Measurements from ENCODE around the gene DSC1.

The DSC1 gene

GRCh38 chr18:31102941-31103340 lies 59.7 kb downstream of the DSC1 start:
- no peak for DNase-seq

DNA sequence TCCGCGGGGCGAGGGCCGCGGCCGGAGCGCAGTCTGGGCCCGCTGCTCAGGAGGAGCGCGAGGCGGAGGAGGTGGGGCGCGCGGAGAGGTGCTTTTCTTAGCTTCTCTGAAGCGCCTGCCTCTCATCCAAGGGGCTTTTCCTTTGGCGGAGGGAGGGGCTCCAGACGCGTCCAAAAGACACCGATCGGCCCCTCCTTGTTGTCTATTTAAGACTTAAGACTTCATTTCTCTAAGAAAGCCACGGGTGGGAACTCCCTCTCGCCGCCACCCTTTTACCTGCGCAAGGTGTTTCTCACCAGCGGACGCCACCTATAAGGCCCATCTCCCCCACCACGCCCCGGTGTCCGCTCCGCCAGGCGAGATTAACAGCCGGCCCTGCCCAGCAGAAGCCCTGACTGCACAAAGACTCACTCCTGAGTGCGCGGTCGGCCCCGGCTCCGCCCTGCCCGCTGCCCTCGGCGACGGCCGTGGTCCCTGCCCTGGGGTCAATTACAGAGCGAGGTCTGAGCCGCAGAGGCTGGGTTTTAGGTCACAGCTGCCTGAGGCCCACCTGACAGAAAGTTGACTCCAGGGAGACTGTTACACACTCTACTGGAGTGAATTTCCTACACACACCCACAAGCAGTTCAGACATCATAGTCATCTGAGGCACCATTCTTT lies 60.5 kb downstream of the DSC1 start, which contains the start of gene DSC2:
Gene DSC2 (minus strand): TSS at position 397 of the 660 bp plus-strand sequence. CDS start 450 bp downstream, outside the sequence.
- DNase-seq, result no peak

DNA sequence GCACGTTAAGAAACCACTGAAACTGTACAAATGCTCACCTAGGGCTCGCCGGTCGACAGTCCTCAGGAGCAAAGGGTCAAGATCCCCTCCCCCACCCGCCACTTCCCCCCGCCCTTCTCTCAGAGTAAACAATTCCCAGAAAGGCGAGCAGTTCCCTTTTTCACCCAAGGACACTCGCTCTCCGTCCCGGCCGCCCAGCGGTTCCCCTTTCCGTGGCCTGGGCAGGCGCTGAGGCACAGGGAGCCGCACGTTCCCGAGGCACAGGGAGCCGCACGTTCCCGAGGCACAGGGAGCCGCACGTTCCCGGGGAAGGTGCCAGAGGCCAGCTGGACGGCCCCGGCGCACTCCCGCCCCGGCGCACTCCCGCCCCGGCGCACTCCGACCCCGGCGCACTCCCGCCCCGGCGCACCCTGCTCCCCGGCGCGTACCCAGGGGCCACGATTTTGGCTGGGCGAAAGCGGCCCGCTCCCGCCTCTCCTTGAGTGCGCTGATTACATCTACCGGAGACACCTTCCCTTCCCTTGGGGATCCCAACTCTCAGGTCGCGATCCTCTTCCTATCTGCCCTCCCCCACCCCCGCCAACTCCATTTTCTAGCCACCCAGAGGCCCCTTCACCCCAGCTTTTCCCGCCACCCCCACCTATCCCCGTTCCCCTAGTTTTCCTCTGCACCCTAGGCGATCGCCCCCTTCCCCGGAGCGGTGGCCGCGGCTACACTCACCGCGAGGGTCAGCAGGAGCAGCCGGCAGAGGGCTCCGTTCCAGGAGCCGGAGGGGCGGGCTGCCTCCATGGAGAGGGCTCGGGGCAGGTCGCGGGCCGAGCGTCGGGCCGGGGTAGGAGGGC lies 61.3 kb downstream of the DSC1 start:
- no peak for DNase-seq

DNA sequence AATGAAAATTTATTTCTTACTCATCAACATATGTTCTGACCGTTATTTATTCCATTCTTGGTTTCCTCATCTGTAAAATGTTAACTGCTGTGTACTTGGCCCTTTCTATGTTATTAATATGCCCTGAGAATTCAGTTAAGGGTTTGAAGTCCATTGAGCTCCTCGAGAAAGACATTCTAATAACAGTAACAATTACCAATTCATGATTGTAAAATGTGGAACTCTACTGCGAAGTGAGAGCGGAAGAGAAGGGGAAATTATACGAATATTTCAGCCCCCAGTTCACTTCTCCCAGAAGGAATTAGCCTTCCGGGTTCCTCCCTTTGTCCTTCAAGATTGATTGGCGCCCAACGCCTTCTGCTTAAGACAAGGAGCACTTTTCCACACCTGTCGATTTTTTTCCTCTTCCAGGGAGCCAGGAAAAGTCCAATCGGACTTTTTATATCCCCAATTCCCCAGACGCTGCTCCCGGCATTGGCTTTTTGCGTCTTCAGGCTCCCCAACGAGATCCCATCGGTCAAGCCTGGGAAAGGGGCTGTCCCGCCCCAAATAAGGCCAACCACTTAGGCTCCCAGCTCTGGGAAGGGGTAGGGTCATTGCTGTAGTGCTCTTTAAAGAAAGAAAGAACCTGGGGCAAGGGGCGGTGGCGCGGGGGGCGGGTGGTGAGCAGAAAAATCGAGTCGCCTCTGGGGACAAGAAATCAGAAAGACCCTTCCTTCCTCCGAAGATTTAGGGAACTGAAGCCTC lies 62.0 kb downstream of the DSC1 start:
- DNase-seq, result no peak

DNA sequence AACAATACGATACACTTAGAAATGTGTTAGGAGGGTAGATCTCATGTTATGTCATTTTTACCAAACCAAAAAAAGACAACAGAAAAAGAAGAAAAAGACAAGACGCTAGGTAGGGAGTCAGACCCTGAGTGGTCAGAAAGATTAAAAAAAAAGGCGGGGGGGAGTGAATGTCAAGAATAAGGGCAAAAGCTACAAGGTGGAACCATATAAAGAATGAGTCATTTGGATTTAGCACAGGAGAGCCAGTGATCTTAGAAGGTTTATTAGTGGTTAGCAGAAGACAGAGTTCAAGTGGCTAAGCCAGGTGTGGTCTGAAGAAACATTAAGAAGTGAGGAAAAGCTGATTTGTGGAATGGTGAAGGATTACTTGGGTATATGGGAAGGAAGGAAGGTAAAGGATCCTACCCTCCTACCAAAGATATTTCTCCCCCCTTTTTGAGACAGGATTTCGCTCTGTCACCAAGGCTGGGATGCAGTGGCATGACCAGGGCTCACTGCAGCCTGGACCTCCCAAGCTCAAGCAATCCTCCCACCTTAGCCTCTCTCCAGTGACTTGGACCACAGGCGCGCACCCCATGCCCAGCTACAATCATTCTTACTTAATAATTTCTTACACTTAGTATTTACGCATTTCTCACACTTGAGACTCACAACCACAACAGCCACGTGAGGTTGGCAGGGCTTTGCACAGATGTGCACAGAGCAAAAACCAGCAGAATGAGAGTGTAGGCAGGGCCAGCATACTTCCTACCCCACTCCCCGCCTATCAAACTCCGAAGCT lies 63.0 kb downstream of the DSC1 start:
- DNase-seq, result no peak

- no peak for DNase-seq
Observed at GRCh38 chr18:31098878-31099277, 63.8 kb downstream of the DSC1 start.

GRCh38 chr18:31097666-31098065 lies 65.0 kb downstream of the DSC1 start:
- DNase-seq, result no peak

DNA sequence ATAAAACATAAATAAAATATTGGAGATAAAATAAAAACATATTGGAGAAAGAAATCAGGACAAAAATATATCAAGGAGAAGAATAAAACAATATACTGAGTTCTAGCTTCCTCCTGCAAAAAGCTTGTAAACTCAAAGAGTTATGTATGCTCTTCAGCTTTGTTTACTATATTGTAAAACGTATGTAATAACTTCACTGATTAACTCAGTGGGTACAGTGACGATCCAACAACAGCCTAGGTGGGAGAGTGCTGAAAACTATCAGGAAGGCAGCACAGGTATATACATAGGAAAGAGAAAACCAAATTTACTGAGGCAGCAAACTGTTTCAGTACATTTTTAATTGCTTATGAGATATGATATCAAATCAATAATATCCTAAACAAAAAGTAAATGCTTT lies 68.8 kb downstream of the DSC1 start:
- DNase-seq, result no peak

DNA sequence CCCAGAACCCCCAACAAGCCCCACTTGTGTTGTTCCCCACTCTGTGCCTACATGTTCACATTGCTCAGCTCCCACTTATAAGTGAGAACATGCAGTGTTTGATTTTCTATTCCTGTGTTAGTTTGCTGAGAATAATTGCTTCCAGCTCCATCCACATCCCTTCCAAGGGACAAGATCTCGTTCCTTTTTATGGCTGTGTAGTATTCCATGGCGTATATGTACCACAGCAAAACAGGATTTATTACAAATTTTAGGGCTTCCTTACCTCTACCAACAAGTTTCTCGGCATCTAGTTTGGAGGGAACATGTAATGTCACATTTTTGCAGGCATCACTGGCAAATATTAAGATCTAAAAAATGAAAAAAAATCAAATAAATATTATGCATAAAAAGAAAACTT lies 69.4 kb downstream of the DSC1 start:
- DNase-seq, result no peak

DNA sequence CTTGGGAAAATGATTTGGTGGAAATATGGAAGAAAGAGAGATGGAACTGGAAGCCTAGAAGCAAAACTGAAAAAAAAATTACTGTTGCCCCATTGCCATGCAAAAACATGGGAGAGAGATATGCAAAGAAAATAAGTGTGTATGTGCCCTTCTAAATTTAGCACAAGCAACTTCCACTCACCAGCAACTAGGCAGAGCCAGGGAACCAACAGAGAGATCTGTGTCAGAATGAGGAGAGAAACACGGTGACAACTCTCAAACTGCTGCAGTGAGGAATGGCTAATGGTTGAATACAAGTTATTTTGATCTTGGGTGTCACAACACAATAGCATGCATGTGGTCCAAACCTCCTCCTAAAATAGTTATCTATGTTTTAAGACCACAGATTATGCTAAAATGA lies 71.3 kb downstream of the DSC1 start:
- DNase-seq, result no peak

- no peak for DNase-seq
Observed at GRCh38 chr18:31088532-31088931, 74.1 kb downstream of the DSC1 start.

GRCh38 chr18:31079973-31080372 lies 82.7 kb downstream of the DSC1 start:
- no peak for DNase-seq
